HepG2 (cell line): Measurements from ENCODE around the gene RTN4. TPM values are rescaled to one million over a fixed set of nuclear protein-coding genes. Genes with fewer than 3 reads are reported as not detected.

ENCODE experiments used
- ATAC-seq: fragments of 200-7000 bp; cut with Tn5 transposase; 3 replicates; pipeline ENCODE4 v1.9.1; 2020; ENCODE audit warnings: mild to moderate bottlenecking, moderate library complexity
- BruUV-seq: library from RNA; stranded (reverse); fragments of 400-500 nt; replicated peaks from 2 replicates; lab custom pipeline; 2021; lab: Mats Ljungman, UMichigan
- CTCF ChIA-PET: fragments of 300-600 bp; formaldehyde crosslinking; extraction: SDS; loops from one replicate; lab custom pipeline; 2021; ENCODE audit warnings: low total read pairs, inconsistent platforms, low intra/inter-chr PET ratio; lab: Yijun Ruan, JAX
- POLR2A ChIA-PET: fragments of 350-600 bp; sonication (Branson Sonifier 250); formaldehyde crosslinking; loops from one replicate; lab custom pipeline; 2020; ENCODE audit warnings: antibody characterized with exemption, inconsistent platforms; lab: Yijun Ruan, JAX
- DNase-seq: peaks from one replicate; pipeline ENCODE4 v3.0.0-alpha.2; 2015; ENCODE audit warnings: low spot score
- FAIRE-seq: peaks from 3 replicates; lab custom pipeline; 2011; peaks lifted over from hg19 to GRCh38; lab: Jason Lieb, UNC
- H2AFZ ChIP-seq: one replicate; pipeline ENCODE4 v1.6.1; 2011; ENCODE audit warnings: low read length, inconsistent platforms
- H3K27ac ChIP-seq: fragments of 300-600 bp; 3 replicates; pipeline ENCODE4 v1.8.0; 2011; ENCODE audit warnings: mixed run types, mild to moderate bottlenecking, mixed read lengths, low read length, inconsistent platforms; ENCODE audit not compliant: insufficient read depth; ENCODE audit errors: extremely low read length
- H3K27me3 ChIP-seq, 2 experiments: fragments of 200-600 bp in 1 of 2; 2 replicates in 1 of 2; 3 replicates in 1 of 2; pipeline versions ENCODE4 v1.6.0 to v1.8.0; 2011; ENCODE audit warnings: low read length in 2 of 2, mild to moderate bottlenecking in 2 of 2, moderate library complexity in 2 of 2, inconsistent platforms in 1 of 2; ENCODE audit not compliant: insufficient read depth in 2 of 2, control insufficient read depth in 1 of 2
- H3K36me3 ChIP-seq, 2 experiments: fragments of 200-600 bp in 1 of 2; replicated peaks in 1 of 2; 2 replicates in 1 of 2; 3 replicates in 1 of 2; pipeline versions ENCODE4 v1.5.1 to v1.8.0; 2011; ENCODE audit warnings: low read length in 2 of 2, inconsistent platforms in 1 of 2; ENCODE audit not compliant: insufficient read depth in 2 of 2, control insufficient read depth in 1 of 2
- H3K4me1 ChIP-seq: 2 replicates; pipeline ENCODE4 v1.5.1; 2012; ENCODE audit warnings: low read length, inconsistent platforms; ENCODE audit not compliant: insufficient read depth
- H3K4me2 ChIP-seq: 2 replicates; pipeline ENCODE4 v1.6.0; 2011; ENCODE audit warnings: low read depth, low read length, inconsistent platforms
- H3K4me3 ChIP-seq, 3 experiments: fragments of 200-600 bp in 1 of 3; sonication (generic), shearing (Covaris generic) in 1 of 3; replicated peaks in 1 of 3; 2 replicates each; pipeline ENCODE4 v1.5.1; 2011 to 2016; ENCODE audit warnings: low read length in 3 of 3, inconsistent platforms in 2 of 3, low read depth in 2 of 3, mild to moderate bottlenecking in 2 of 3, control low read depth in 1 of 3, mixed read lengths in 1 of 3; ENCODE audit not compliant: insufficient read depth in 1 of 3
- H3K79me2 ChIP-seq: one replicate; pipeline ENCODE4 v1.6.1; 2011; ENCODE audit warnings: low read length, inconsistent platforms; ENCODE audit not compliant: insufficient read depth
- H3K9ac ChIP-seq: 2 replicates; pipeline ENCODE4 v1.6.0; 2011; ENCODE audit warnings: mild to moderate bottlenecking, low read depth, low read length, inconsistent platforms; ENCODE audit not compliant: insufficient read depth
- H3K9me3 ChIP-seq: 2 replicates; pipeline ENCODE4 v1.5.1; 2012; ENCODE audit warnings: mild to moderate bottlenecking, low read length
- H4K20me1 ChIP-seq: 2 replicates; pipeline ENCODE4 v1.6.0; 2011; ENCODE audit warnings: inconsistent platforms, mild to moderate bottlenecking, low read length, moderate library complexity; ENCODE audit not compliant: insufficient read depth
- KDM6A ChIP-seq: IDR thresholded peaks from 2 replicates; pipeline ENCODE4 v1.6.1; 2016; ENCODE audit warnings: low read depth
- MED13 ChIP-seq: sonication (generic); formaldehyde crosslinking; IDR thresholded peaks from 2 replicates; pipeline ENCODE4 v1.5.0; 2020; ENCODE audit warnings: missing genetic modification reagents
- RBM22 ChIP-seq: fragments of 200-400 bp; formaldehyde crosslinking; optimal IDR thresholded peaks from 2 replicates; pipeline ENCODE3; 2017; ENCODE audit warnings: mild to moderate bottlenecking, low read length, moderate library complexity
- REXO4 ChIP-seq: sonication (generic); formaldehyde crosslinking; IDR thresholded peaks from 2 replicates; pipeline ENCODE4 v1.8.0; 2022; ENCODE audit warnings: missing genetic modification reagents, mild to moderate bottlenecking, borderline replicate concordance
- RORA ChIP-seq: sonication (generic); formaldehyde crosslinking; IDR thresholded peaks from 2 replicates; pipeline ENCODE4 v1.5.0; 2020; ENCODE audit warnings: mild to moderate bottlenecking, missing genetic modification reagents, moderate library complexity
- ZNF263 ChIP-seq: sonication (generic); formaldehyde crosslinking; IDR thresholded peaks from 2 replicates; pipeline ENCODE4 v1.4.0; 2020; ENCODE audit warnings: missing genetic modification reagents
- WGBS: methylation state at CpG from one replicate; pipeline ENCODE4 v1.1.6; 2017; ENCODE audit warnings: low lambda C conversion rate; 5-methylcytosine and 5-hydroxymethylcytosine counted together
- in situ Hi-C: cut with HindIII; loops from 2 replicates; pipeline ENCODE4 v1.10.0; 2017; ENCODE audit warnings: low pct_unique_long_range_greater_than_20kb; ENCODE audit not compliant: extremely low pct_ligation_motif_present
- intact Hi-C: fragments of 100-400 bp; cut with micrococcal nuclease; formaldehyde crosslinking; loops from one replicate; pipeline ENCODE4 v1.10.0; 2022; ENCODE audit not compliant: unreplicated experiment
- polyA plus RNA-seq, 8 experiments: library from polyadenylated mRNA; depleted of rRNA in 3 of 8; stranded (reverse) in 7 of 8; unstranded in 1 of 8; fragments of >200 nt; fragmentation: Illumina TruSeq in 4 of 8; extraction: Trizol in 4 of 8; gene quantifications; 2 replicates each; pipeline versions ENCODE4 v1.2.1 to v1.2.3, GENCODE V29; 2011 to 2016; ENCODE audit warnings: low read depth in 4 of 8, missing spikeins in 1 of 8, mixed read lengths in 1 of 8; ENCODE audit not compliant: insufficient read depth in 1 of 8
- total RNA-seq, 5 experiments: library from RNA; depleted of rRNA; stranded (reverse); fragments of >200 nt; fragmentation: Illumina TruSeq; extraction: Trizol; gene quantifications; 2 replicates each; pipeline ENCODE4 v1.2.3, GENCODE V29; 2016; ENCODE audit warnings: low read depth in 1 of 5

RTN4 gene
- total and polyA plus RNA-seq, 2 of the 13 experiments (the other 11 are each of a cell fraction or from before 2014, with no cell fraction given), result 98.4 to 133 TPM

GRCh38 chr2:54975598-54976492 is 74.4 kb downstream of the RTN4 start:
- TF ChIP-seq RORA (CRISPR knock-in tag), result 0 out of 2 replicates have a peak, but pooled peaks have one; percentile 47
- peak; percentile 20 for TF ChIP-seq RBM22
- no peak for TF ChIP-seq KDM6A
- no peak overlapping the region for H2AFZ ChIP-seq
- ChIA-PET CTCF (no interaction called here), POLR2A (no interaction called here)
- H3K79me2 ChIP-seq, result peaks cover 10% of the 10 kb centered on the region
- no TSS peak for BruUV-seq
- H4K20me1 ChIP-seq, result no peaks in the 10 kb centered on the region
- DNase-seq, result no peak
- FAIRE-seq, result no peak
- no peak overlapping the region for H3K27ac ChIP-seq
- no peak overlapping the region for H3K9ac ChIP-seq
- intact Hi-C loops, result no loop called here
- H3K9me3 ChIP-seq, result no peaks in the 10 kb centered on the region
- no peaks in the 10 kb centered on the region for H3K27me3 ChIP-seq
- H3K36me3 ChIP-seq, result peaks cover 2 to 62% of the 10 kb centered on the region in 2 experiments; a peak in 3 of 5 replicates
- ATAC-seq, result no peak
- WGBS, result 93% methylated on average over 4 of the region's 4 CpGs
- no peak overlapping the region for H3K4me3 ChIP-seq
- no peaks in the 10 kb centered on the region for H3K4me1 ChIP-seq
- H3K4me2 ChIP-seq, result no peak overlapping the region
- in situ Hi-C loops, result no loop called here

- ChIA-PET POLR2A (no interaction called here), CTCF (no interaction called here)
- H2AFZ ChIP-seq, result no peak overlapping the region
- H3K4me2 ChIP-seq, result no peak overlapping the region
- no peak for TF ChIP-seq REXO4 (CRISPR knock-in tag)
- TF ChIP-seq RORA (CRISPR knock-in tag), result 0 out of 2 replicates have a peak, but pooled peaks have one; percentile 17
- TF ChIP-seq ZNF263, result no peak
- TF ChIP-seq MED13, result no peak
- H3K9ac ChIP-seq, result no peak overlapping the region
- no TSS peak for BruUV-seq
- H3K27me3 ChIP-seq, result no peaks in the 10 kb centered on the region
- 96% methylated on average over 2 of the region's 2 CpGs for WGBS
- no peaks in the 10 kb centered on the region for H3K4me1 ChIP-seq
- H3K79me2 ChIP-seq, result peaks cover 10% of the 10 kb centered on the region
- ATAC-seq, result no peak
- DNase-seq, result no peak
- in situ Hi-C loops (no loop called here), intact Hi-C loops (no loop called here)
- H3K36me3 ChIP-seq, result peaks cover 2 to 62% of the 10 kb centered on the region in 2 experiments; a peak in 3 of 5 replicates
- no peak overlapping the region for H3K4me3 ChIP-seq
- H3K27ac ChIP-seq, result no peak overlapping the region
- no peak for FAIRE-seq
- no peaks in the 10 kb centered on the region for H3K9me3 ChIP-seq
- H4K20me1 ChIP-seq, result no peaks in the 10 kb centered on the region
Measured at GRCh38 chr2:54975175-54975574, 75.1 kb downstream of the RTN4 start.
